IPS DF 6.9 (cell line): ENCODE data around the gene EEFSEC.

Experiments
- DNase-seq: peaks from one replicate; pipeline ENCODE4 v3.0.0-alpha.2; 2013; ENCODE audit warnings: low read depth, low spot score
- H3K27ac ChIP-seq: one replicate; pipeline ENCODE4 v1.5.1; 2013; ENCODE audit warnings: low read length, control low read depth
- H3K27me3 ChIP-seq: 2 replicates; pipeline ENCODE4 v1.6.1; 2013; ENCODE audit warnings: mild to moderate bottlenecking, low read length; ENCODE audit not compliant: control insufficient read depth, insufficient read depth
- H3K36me3 ChIP-seq: 2 replicates; pipeline ENCODE4 v1.6.1; 2013; ENCODE audit warnings: low read length; ENCODE audit not compliant: control insufficient read depth, insufficient read depth
- H3K4me1 ChIP-seq: 2 replicates; pipeline ENCODE4 v1.6.1; 2013; ENCODE audit warnings: low read length; ENCODE audit not compliant: control insufficient read depth, insufficient read depth
- H3K4me3 ChIP-seq: 2 replicates; pipeline ENCODE4 v1.5.1; 2013; ENCODE audit warnings: mild to moderate bottlenecking, low read length
- H3K9me3 ChIP-seq: 2 replicates; pipeline ENCODE4 v1.6.1; 2013; ENCODE audit warnings: low read length, inconsistent platforms; ENCODE audit not compliant: control insufficient read depth, insufficient read depth
- WGBS: extraction: QIAGEN DNeasy Blood & Tissue Kit; methylation state at CpG from one replicate; pipeline ENCODE4 v1.1.7; 2013; ENCODE audit warnings: mixed read lengths, missing lambda C conversion rate; ENCODE audit not compliant: insufficient read length, insufficient coverage; 5-methylcytosine and 5-hydroxymethylcytosine counted together

The EEFSEC gene

DNA sequence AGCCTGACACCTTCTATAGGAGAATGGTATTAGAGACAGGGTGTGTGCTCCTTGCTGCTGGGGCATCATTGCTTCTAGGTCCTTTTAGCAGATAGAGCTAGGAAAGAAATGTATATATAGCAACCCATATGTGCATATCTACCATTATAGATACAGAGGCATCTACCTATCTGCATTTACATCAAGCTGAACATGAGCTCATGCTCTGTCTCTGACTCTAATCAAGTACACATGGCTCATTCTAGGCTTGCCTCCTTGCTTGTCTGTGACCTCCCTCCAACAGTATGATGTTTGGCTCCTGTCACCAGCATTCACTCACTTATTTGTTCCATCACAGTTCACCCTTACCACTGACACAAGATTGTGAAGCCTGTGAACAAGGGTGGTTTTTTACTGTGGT, 133.4 kb downstream of the EEFSEC start:
- Histone ChIP-seq H3K27me3 (no peaks in the 10 kb centered on the region), H3K4me3 (no peak overlapping the region), H3K36me3 (no peaks in the 10 kb centered on the region), H3K4me1 (peaks cover 9% of the 10 kb centered on the region), H3K9me3 (no peaks in the 10 kb centered on the region), H3K27ac (no peak overlapping the region)
- no peak for DNase-seq

GRCh38 chr3:128287216-128287615, 133.9 kb downstream of the EEFSEC start:
- no peak overlapping the region for H3K4me3 ChIP-seq
- H3K27me3 ChIP-seq, result no peaks in the 10 kb centered on the region
- DNase-seq, result no peak
- H3K36me3 ChIP-seq, result no peaks in the 10 kb centered on the region
- no peaks in the 10 kb centered on the region for H3K9me3 ChIP-seq
- no CpG with 5 or more reads among the region's 2 CpGs for WGBS
- H3K4me1 ChIP-seq, result peaks cover 9% of the 10 kb centered on the region
- H3K27ac ChIP-seq, result no peak overlapping the region

- no CpG with 5 or more reads among the region's 1 CpG for WGBS
- H3K9me3 ChIP-seq, result no peaks in the 10 kb centered on the region
- peaks cover 1% of the 10 kb centered on the region; the same call in 1 of the 2 replicates for H3K4me1 ChIP-seq
- no peak overlapping the region for H3K4me3 ChIP-seq
- no peak overlapping the region for H3K27ac ChIP-seq
- no peaks in the 10 kb centered on the region for H3K27me3 ChIP-seq
- DNase-seq, result no peak
- H3K36me3 ChIP-seq, result no peaks in the 10 kb centered on the region
These were observed 136.3 kb downstream of the EEFSEC start for GRCh38 chr3:128289534-128289933.

DNA sequence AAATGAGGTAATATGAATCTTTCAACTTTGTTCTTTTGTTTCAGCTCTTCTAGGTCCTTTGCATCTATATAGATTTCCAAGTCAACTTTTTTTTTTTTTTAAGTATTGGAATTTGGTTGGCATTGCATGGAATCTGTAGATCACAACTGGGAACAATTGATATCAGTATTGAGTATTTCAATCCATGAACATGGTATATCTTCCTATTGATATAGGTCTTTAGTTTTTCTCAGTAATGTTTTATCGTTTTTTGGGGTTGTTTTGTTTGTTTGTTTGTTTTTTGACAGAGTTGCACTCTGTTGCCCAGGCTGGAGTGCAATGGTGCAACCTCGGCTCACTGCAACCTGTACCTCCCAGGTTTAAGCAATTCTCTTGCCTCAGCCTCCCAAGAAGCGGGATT, 137.2 kb downstream of the EEFSEC start:
- Histone ChIP-seq H3K36me3 (no peaks in the 10 kb centered on the region), H3K9me3 (no peaks in the 10 kb centered on the region), H3K27me3 (no peaks in the 10 kb centered on the region), H3K4me3 (no peak overlapping the region), H3K4me1 (no peaks in the 10 kb centered on the region), H3K27ac (no peak overlapping the region)
- WGBS, result no CpG with 5 or more reads among the region's 3 CpGs
- no peak for DNase-seq

- Histone ChIP-seq H3K27me3 (no peaks in the 10 kb centered on the region), H3K27ac (no peak overlapping the region), H3K4me1 (no peaks in the 10 kb centered on the region), H3K4me3 (no peak overlapping the region), H3K36me3 (no peaks in the 10 kb centered on the region), H3K9me3 (no peaks in the 10 kb centered on the region)
- no peak for DNase-seq
- WGBS, result no CpG with 5 or more reads among the region's 1 CpG
These were observed 140.6 kb downstream of the EEFSEC start for GRCh38 chr3:128293930-128294329.

GRCh38 chr3:128294999-128295468, 141.8 kb downstream of the EEFSEC start:
- Histone ChIP-seq H3K9me3 (no peaks in the 10 kb centered on the region), H3K27ac (no peak overlapping the region), H3K4me3 (no peak overlapping the region), H3K27me3 (no peaks in the 10 kb centered on the region), H3K36me3 (no peaks in the 10 kb centered on the region), H3K4me1 (no peaks in the 10 kb centered on the region)
- WGBS, result no CpG with 5 or more reads among the region's 4 CpGs
- DNase-seq, result no peak

- H3K27ac ChIP-seq, result no peak overlapping the region
These were observed 143.4 kb downstream of the EEFSEC start for GRCh38 chr3:128296469-128297251.

GRCh38 chr3:128297401-128298138, 144.3 kb downstream of the EEFSEC start:
- no peak overlapping the region for H3K27ac ChIP-seq
- DNase-seq, result no peak
- no peak overlapping the region for H3K4me3 ChIP-seq

More at GRCh38 chr3:128296469-128297251, 143.4 kb downstream of the EEFSEC start:
- DNase-seq, result no peak
- no CpG with 5 or more reads among the region's 10 CpGs for WGBS
- Histone ChIP-seq H3K36me3 (no peaks in the 10 kb centered on the region), H3K9me3 (no peaks in the 10 kb centered on the region), H3K4me3 (no peak overlapping the region), H3K4me1 (no peaks in the 10 kb centered on the region), H3K27me3 (no peaks in the 10 kb centered on the region)

DNA sequence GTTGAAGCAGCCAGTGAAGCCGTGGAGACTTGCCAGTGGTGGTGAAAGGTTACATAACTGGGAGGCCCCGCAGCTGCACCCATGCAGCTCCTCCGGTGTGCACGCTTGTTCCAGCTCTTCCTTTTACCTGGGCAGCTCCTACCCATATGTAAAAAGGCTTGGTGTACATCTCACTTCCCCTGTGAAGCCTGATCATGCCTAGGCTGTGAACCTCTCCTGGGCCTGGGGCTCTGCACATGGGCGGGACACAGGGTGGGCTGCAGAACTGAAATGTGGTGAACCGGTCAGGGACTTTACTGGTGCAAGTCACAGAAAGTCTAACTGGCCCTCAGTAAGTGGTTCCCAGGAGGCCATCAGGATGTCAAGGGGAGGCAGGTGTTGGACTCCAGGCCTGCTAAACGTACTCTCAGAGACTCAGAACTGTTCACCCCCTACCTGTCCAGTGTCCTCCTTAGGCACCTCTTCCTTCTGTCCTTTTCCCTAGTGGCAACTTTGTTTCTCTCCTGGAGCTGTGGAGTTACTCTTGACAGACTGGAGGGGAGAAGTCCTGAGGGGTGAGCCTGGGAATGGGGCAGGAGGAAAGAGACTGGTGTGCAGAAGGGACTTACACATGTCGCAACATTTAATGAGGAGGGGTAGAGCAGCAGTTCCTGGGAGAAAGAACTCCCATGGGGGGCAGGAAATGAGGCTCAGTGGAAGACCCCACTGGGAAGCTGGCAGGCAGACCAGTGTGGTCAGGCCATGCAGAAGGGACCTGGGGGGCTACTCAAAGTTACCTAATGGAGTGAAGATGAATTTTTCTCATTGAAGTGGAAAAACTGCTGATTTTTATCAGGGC, 148.1 kb downstream of the EEFSEC start:
- H3K4me3 ChIP-seq, result no peak overlapping the region
- no peaks in the 10 kb centered on the region for H3K27me3 ChIP-seq
- H3K36me3 ChIP-seq, result no peaks in the 10 kb centered on the region
- no peak for DNase-seq
- WGBS, result no CpG with 5 or more reads among the region's 8 CpGs
- no peaks in the 10 kb centered on the region for H3K9me3 ChIP-seq
- no peaks in the 10 kb centered on the region for H3K4me1 ChIP-seq
- H3K27ac ChIP-seq, result no peak overlapping the region

More at GRCh38 chr3:128297401-128298138, 144.3 kb downstream of the EEFSEC start:
- Histone ChIP-seq H3K36me3 (no peaks in the 10 kb centered on the region), H3K9me3 (no peaks in the 10 kb centered on the region), H3K27me3 (no peaks in the 10 kb centered on the region), H3K4me1 (no peaks in the 10 kb centered on the region)
- no CpG with 5 or more reads among the region's 2 CpGs for WGBS

GRCh38 chr3:128306481-128306880, 153.2 kb downstream of the EEFSEC start:
- DNase-seq, result no peak
- no peak overlapping the region for H3K27ac ChIP-seq
- no peaks in the 10 kb centered on the region for H3K36me3 ChIP-seq
- H3K9me3 ChIP-seq, result no peaks in the 10 kb centered on the region
- H3K27me3 ChIP-seq, result no peaks in the 10 kb centered on the region
- no peak overlapping the region for H3K4me3 ChIP-seq
- no CpG with 5 or more reads among the region's 2 CpGs for WGBS
- H3K4me1 ChIP-seq, result no peaks in the 10 kb centered on the region
